H9 (cell line): ENCODE data around the gene STX2. TPM values are rescaled to one million over a fixed set of nuclear protein-coding genes. Genes with fewer than 3 reads are reported as not detected.

Experiments used
- DNase-seq: peaks from one replicate; pipeline ENCODE4 v3.0.0-alpha.2; 2017
- H2AFZ ChIP-seq: one replicate; pipeline ENCODE4 v1.6.1; 2013; ENCODE audit warnings: mild to moderate bottlenecking, low read length, control low read depth, moderate library complexity
- H2AK5ac ChIP-seq: 2 replicates; pipeline ENCODE4 v1.6.1; 2013; ENCODE audit warnings: low read length, control low read depth, mixed read lengths; ENCODE audit not compliant: insufficient read length
- H2BK120ac ChIP-seq: one replicate; pipeline ENCODE4 v1.6.1; 2013; ENCODE audit warnings: low read depth, mild to moderate bottlenecking, low read length, control low read depth, inconsistent platforms; ENCODE audit not compliant: poor library complexity, severe bottlenecking
- H2BK12ac ChIP-seq: 2 replicates; pipeline ENCODE4 v1.6.1; 2013; ENCODE audit warnings: low read length, control low read depth, mixed read lengths, low read depth; ENCODE audit not compliant: insufficient read length
- H2BK15ac ChIP-seq: 2 replicates; pipeline ENCODE4 v1.6.1; 2013; ENCODE audit warnings: low read depth, low read length, control low read depth
- H2BK20ac ChIP-seq: one replicate; pipeline ENCODE4 v1.6.1; 2013; ENCODE audit warnings: low read depth, mild to moderate bottlenecking, low read length, control low read depth, inconsistent platforms; ENCODE audit not compliant: poor library complexity, severe bottlenecking
- H2BK5ac ChIP-seq: 2 replicates; pipeline ENCODE4 v1.6.1; 2013; ENCODE audit warnings: low read length, control low read depth, mixed read lengths; ENCODE audit not compliant: insufficient read length
- H3K14ac ChIP-seq: 2 replicates; pipeline ENCODE4 v1.6.1; 2013; ENCODE audit warnings: low read length, control low read depth; ENCODE audit not compliant: insufficient read depth
- H3K18ac ChIP-seq: 2 replicates; pipeline ENCODE4 v1.6.1; 2013; ENCODE audit warnings: low read depth, mild to moderate bottlenecking, mixed read lengths, low read length, control low read depth; ENCODE audit not compliant: insufficient read length
- H3K23ac ChIP-seq: 2 replicates; pipeline ENCODE4 v1.6.1; 2013; ENCODE audit warnings: low read length, control low read depth, mixed read lengths, low read depth; ENCODE audit not compliant: insufficient read length
- H3K23me2 ChIP-seq: 2 replicates; pipeline ENCODE4 v1.6.1; 2013; ENCODE audit warnings: low read depth, mild to moderate bottlenecking, mixed read lengths, low read length, control low read depth; ENCODE audit not compliant: insufficient read length, poor library complexity, severe bottlenecking
- H3K27ac ChIP-seq: 2 replicates; pipeline ENCODE4 v1.5.1; 2013; ENCODE audit warnings: low read length, control low read depth, mixed read lengths, low read depth; ENCODE audit not compliant: insufficient read length
- H3K27me3 ChIP-seq: 2 replicates; pipeline ENCODE4 v1.6.1; 2013; ENCODE audit warnings: low read length, control low read depth, inconsistent platforms; ENCODE audit not compliant: insufficient read depth
- H3K4ac ChIP-seq: 2 replicates; pipeline ENCODE4 v1.6.1; 2013; ENCODE audit warnings: low read depth, mild to moderate bottlenecking, control low read depth, inconsistent platforms, low read length, moderate library complexity
- H3K4me1 ChIP-seq: 2 replicates; pipeline ENCODE4 v1.6.1; 2013; ENCODE audit warnings: low read length, control low read depth, inconsistent platforms; ENCODE audit not compliant: insufficient read depth
- H3K4me2 ChIP-seq: 2 replicates; pipeline ENCODE4 v1.6.1; 2013; ENCODE audit warnings: low read length, control low read depth, mixed read lengths; ENCODE audit not compliant: insufficient read length, insufficient read depth
- H3K56ac ChIP-seq: 2 replicates; pipeline ENCODE4 v1.6.1; 2013; ENCODE audit warnings: low read depth, mild to moderate bottlenecking, mixed read lengths, low read length, control low read depth; ENCODE audit not compliant: insufficient read length
- H3K79me1 ChIP-seq: 2 replicates; pipeline ENCODE4 v1.6.1; 2013; ENCODE audit warnings: low read depth, mild to moderate bottlenecking, moderate library complexity, low read length, control low read depth, inconsistent platforms; ENCODE audit not compliant: insufficient read depth, poor library complexity, severe bottlenecking
- H3K79me2 ChIP-seq: 2 replicates; pipeline ENCODE4 v1.6.1; 2013; ENCODE audit warnings: low read length, control low read depth, inconsistent platforms; ENCODE audit not compliant: insufficient read depth
- H3K9ac ChIP-seq: 2 replicates; pipeline ENCODE4 v1.6.1; 2013; ENCODE audit warnings: low read length, control low read depth, mixed read lengths; ENCODE audit not compliant: insufficient read length; ENCODE audit errors: extremely low read depth
- H3K9me3 ChIP-seq: one replicate; pipeline ENCODE4 v1.6.1; 2013; ENCODE audit warnings: low read depth, low read length, inconsistent platforms; ENCODE audit not compliant: control insufficient read depth
- H3T11ph ChIP-seq: one replicate; pipeline ENCODE4 v1.6.1; 2013; ENCODE audit warnings: mild to moderate bottlenecking, low read length, control low read depth, inconsistent platforms
- H4K20me1 ChIP-seq: one replicate; pipeline ENCODE4 v1.6.1; 2013; ENCODE audit not compliant: control insufficient read depth, insufficient read length, insufficient read depth
- H4K5ac ChIP-seq: 2 replicates; pipeline ENCODE4 v1.6.1; 2013; ENCODE audit warnings: low read depth, mild to moderate bottlenecking, mixed read lengths, low read length, control low read depth; ENCODE audit not compliant: insufficient read length
- H4K8ac ChIP-seq: replicated peaks from 2 replicates; pipeline ENCODE4 v1.6.1; 2013; ENCODE audit warnings: low read length, control low read depth, mixed read lengths, low read depth; ENCODE audit not compliant: insufficient read length
- H4K91ac ChIP-seq: 2 replicates; pipeline ENCODE4 v1.6.1; 2013; ENCODE audit warnings: low read depth, mild to moderate bottlenecking, moderate library complexity, mixed read lengths, low read length, control low read depth; ENCODE audit not compliant: insufficient read length
- H3K27ac Mint-ChIP-seq, 3 experiments: 2 replicates in 2 of 3; 3 replicates in 1 of 3; pipeline ENCODE4 v1.8.0; 2020 to 2021; ENCODE audit warnings: mixed read lengths in 3 of 3, mild to moderate bottlenecking in 1 of 3, moderate library complexity in 1 of 3
- H3K27me3 Mint-ChIP-seq: 2 replicates; pipeline ENCODE4 v1.8.0; 2021; ENCODE audit warnings: low read depth, mild to moderate bottlenecking, moderate library complexity, mixed read lengths
- H3K36me3 Mint-ChIP-seq, 3 experiments: 2 replicates in 2 of 3; 3 replicates in 1 of 3; pipeline ENCODE4 v1.8.0; 2020 to 2021; ENCODE audit warnings: low read depth in 3 of 3, mixed read lengths in 3 of 3; ENCODE audit not compliant: insufficient read depth in 1 of 3
- H3K4me1 Mint-ChIP-seq, 2 experiments: 2 replicates each; pipeline ENCODE4 v1.8.0; 2020; ENCODE audit warnings: mixed read lengths in 2 of 2
- H3K4me3 Mint-ChIP-seq, 2 experiments: 2 replicates in 1 of 2; 3 replicates in 1 of 2; pipeline ENCODE4 v1.8.0; 2020 to 2021; ENCODE audit warnings: mild to moderate bottlenecking in 2 of 2, mixed read lengths in 2 of 2, moderate library complexity in 1 of 2
- H3K9me3 Mint-ChIP-seq, 2 experiments: 2 replicates in 1 of 2; 3 replicates in 1 of 2; pipeline ENCODE4 v1.8.0; 2020; ENCODE audit warnings: mild to moderate bottlenecking in 2 of 2, mixed read lengths in 2 of 2, moderate library complexity in 1 of 2
- WGBS: extraction: QIAGEN DNeasy Blood & Tissue Kit; methylation state at CpG from one replicate; pipeline ENCODE4 v1.1.7; 2013; ENCODE audit warnings: missing lambda C conversion rate, low lambda C conversion rate, mixed read lengths; ENCODE audit not compliant: insufficient read length; ENCODE audit errors: extremely low coverage; 5-methylcytosine and 5-hydroxymethylcytosine counted together
- total RNA-seq: library from RNA; stranded (reverse); gene quantifications from 2 replicates; pipeline ENCODE4 v1.2.1, GENCODE V29; 2021
- TF ChIP-seq, protein P1 (sequence below): fragments of 200-600 bp; sonication (generic); conservative IDR thresholded peaks from 3 replicates; pipeline ENCODE4 v1.8.0; 2021; ENCODE audit warnings: antibody characterized with exemption, mild to moderate bottlenecking

The STX2 gene
- total RNA-seq, 1 experiment from 2014 or later: 19.4 TPM

DNA sequence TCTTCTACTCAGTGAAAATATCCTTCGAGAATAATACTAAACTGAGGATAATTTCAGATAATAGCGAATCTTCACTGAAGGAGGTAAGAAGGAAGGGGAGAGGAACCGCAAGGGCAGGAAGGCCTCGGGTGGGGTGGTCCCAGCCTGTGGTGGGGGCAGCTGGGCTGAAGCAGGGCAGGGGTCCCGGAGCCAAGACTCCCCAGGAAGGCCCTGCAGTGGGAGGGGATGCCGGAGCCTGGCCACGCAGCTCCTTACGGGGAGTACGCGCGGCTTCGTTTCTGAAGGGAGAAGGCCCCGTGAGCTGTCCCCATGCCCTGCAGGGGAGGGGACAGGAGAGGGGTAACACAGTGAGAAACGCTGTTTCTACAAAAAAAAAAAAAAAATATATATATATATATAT is 21.2 kb downstream of the STX2 start:
- Histone ChIP-seq H4K8ac (no peak overlapping the region), H3K18ac (peak overlapping the region; percentile 61), H3K14ac (no peak overlapping the region), H2BK120ac (no peak overlapping the region), H3K9ac (no peak overlapping the region), H2BK12ac (no peak overlapping the region), H3K23me2 (no peaks in the 10 kb centered on the region), H3K56ac (no peak overlapping the region), H3K27ac (no peak overlapping the region), H2BK5ac (no peak overlapping the region), H4K20me1 (no peaks in the 10 kb centered on the region), H3K27me3 (no peaks in the 10 kb centered on the region), H4K5ac (no peak overlapping the region), H2AFZ (no peak overlapping the region), H3K23ac (no peak overlapping the region), H3K4ac (no peak overlapping the region), H3K79me1 (no peaks in the 10 kb centered on the region), H3K4me2 (no peak overlapping the region), H4K91ac (no peak overlapping the region), H2AK5ac (no peak overlapping the region), H3K79me2 (no peaks in the 10 kb centered on the region), H3K4me1 (peaks cover 6% of the 10 kb centered on the region; the same call in 1 of the 2 replicates), H3T11ph (no peak overlapping the region), H2BK20ac (no peak overlapping the region), H2BK15ac (no peak overlapping the region), H3K9me3 (no peaks in the 10 kb centered on the region)
- Mint-ChIP-seq H3K27ac (no peak overlapping the region), H3K36me3 (peaks cover 7 to 24% (median 23%) of the 10 kb centered on the region in 3 experiments), H3K27me3 (peaks cover 2% of the 10 kb centered on the region; the same call in 1 of the 2 replicates), H3K4me3 (no peak overlapping the region), H3K4me1 (peaks cover 42 to 50% of the 10 kb centered on the region in 2 experiments), H3K9me3 (no peaks in the 10 kb centered on the region; a peak in 1 of 5 replicates)
- WGBS: no CpG with 5 or more reads among the region's 14 CpGs
- DNase-seq: no peak
- TF ChIP-seq, protein P1, sequence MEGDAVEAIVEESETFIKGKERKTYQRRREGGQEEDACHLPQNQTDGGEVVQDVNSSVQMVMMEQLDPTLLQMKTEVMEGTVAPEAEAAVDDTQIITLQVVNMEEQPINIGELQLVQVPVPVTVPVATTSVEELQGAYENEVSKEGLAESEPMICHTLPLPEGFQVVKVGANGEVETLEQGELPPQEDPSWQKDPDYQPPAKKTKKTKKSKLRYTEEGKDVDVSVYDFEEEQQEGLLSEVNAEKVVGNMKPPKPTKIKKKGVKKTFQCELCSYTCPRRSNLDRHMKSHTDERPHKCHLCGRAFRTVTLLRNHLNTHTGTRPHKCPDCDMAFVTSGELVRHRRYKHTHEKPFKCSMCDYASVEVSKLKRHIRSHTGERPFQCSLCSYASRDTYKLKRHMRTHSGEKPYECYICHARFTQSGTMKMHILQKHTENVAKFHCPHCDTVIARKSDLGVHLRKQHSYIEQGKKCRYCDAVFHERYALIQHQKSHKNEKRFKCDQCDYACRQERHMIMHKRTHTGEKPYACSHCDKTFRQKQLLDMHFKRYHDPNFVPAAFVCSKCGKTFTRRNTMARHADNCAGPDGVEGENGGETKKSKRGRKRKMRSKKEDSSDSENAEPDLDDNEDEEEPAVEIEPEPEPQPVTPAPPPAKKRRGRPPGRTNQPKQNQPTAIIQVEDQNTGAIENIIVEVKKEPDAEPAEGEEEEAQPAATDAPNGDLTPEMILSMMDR: no peak
